GM10266 (cell line): ENCODE data around the gene VEPH1.

ENCODE experiments used
- DNase-seq: peaks from one replicate; pipeline ENCODE4 v3.0.0; 2012; ENCODE audit errors: extremely low spot score
- TF ChIP-seq, protein P1 (sequence below): IDR thresholded peaks from 2 replicates; pipeline ENCODE4 v1.5.1; 2012; ENCODE audit warnings: mild to moderate bottlenecking, low read depth; ENCODE audit not compliant: control insufficient read depth, insufficient read depth; ENCODE audit errors: missing control alignments

The VEPH1 gene

DNA sequence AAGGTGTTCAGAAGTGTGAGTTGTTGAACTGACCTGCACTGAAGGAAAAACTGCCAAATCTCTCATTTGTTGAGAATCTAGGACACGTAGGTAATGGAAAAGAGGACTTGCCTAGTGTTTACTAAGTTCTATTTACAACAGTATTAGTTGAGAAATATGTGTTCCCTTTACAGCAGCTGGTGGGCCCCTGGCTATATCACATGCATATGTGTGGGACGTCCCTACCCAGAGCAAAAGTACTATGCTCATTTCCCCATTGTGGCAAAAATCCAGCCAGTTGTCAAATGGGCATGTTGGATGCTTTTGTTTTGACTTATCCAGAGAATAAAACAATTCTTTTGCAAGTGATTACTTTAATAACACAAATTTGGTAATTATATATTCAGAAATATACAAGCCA, 179.9 kb downstream of the VEPH1 start:
- no peak for DNase-seq
- TF ChIP-seq, protein P1, sequence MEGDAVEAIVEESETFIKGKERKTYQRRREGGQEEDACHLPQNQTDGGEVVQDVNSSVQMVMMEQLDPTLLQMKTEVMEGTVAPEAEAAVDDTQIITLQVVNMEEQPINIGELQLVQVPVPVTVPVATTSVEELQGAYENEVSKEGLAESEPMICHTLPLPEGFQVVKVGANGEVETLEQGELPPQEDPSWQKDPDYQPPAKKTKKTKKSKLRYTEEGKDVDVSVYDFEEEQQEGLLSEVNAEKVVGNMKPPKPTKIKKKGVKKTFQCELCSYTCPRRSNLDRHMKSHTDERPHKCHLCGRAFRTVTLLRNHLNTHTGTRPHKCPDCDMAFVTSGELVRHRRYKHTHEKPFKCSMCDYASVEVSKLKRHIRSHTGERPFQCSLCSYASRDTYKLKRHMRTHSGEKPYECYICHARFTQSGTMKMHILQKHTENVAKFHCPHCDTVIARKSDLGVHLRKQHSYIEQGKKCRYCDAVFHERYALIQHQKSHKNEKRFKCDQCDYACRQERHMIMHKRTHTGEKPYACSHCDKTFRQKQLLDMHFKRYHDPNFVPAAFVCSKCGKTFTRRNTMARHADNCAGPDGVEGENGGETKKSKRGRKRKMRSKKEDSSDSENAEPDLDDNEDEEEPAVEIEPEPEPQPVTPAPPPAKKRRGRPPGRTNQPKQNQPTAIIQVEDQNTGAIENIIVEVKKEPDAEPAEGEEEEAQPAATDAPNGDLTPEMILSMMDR: no peak

DNA sequence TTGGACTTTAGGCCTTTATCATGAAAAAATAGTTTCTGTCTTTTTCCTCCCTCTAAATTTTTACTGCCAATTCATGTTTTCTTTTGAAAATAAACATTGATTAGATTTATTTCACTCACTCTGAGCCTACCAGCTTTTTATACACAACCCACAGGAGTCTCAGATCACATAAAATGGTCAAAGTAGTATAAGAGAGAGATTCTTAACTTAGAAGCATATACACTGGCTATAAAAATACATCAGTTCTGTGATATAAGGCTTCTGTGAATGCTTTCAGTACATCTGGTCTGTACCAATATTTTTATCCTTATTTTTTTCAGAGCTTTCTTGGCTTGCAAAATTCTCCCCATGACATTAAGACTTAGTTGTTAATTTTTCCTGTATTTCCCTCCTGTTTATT, 183.5 kb downstream of the VEPH1 start:
- DNase-seq: no peak
- TF ChIP-seq, protein P1: no peak

DNA sequence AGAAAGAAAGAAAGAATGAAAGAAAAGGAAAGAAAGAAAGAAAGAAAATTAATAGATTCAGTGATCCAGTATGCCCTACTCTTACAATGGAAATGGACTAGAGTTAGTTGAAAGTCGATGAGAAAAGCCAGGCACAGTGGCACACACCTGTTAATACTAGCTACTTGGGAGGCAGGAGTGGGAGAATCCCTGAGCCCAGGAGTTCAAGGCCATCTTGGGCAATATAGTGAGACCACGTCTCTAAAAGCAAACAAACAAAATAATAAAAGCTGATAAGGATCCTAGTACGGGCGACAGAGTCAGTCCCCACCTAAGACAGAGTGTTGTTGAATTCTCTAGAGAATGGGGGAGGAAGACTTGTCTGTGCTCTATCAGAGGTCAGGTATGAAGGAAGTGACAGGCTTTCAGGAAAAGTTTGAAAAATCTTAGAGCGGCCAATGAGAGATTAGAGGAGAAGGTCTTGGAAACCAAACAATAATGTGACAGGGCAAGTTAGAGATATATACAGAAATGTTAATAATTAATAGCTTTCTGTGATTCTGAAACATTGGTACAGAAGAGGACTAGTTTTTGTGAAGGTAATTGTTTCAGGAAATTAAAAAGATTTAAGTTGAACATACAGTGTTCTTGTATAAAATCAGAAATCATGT, 184.5 kb downstream of the VEPH1 start:
- TF ChIP-seq, protein P1: no peak

DNA sequence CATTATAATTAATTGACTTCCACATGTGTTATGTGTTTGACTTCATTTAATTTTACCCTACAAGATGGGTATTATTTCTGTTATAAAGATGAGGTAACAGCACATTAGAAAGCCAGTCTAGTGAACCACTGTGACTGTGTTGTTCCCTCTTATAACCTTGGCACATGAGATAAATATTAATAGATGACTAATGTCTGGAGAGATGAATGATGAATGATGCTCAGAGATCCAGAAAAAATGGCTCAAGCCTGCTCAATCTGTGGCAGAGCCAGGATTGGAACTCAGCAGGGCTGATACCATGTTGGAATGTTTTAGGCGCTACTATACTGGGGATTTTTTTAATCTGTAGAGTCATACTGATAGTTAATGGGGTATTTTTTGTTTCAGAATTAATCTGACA, 185.3 kb downstream of the VEPH1 start:
- DNase-seq: no peak
- TF ChIP-seq, protein P1: no peak

More for the DNA sequence above, 184.5 kb downstream of the VEPH1 start:
- DNase-seq: no peak

DNA sequence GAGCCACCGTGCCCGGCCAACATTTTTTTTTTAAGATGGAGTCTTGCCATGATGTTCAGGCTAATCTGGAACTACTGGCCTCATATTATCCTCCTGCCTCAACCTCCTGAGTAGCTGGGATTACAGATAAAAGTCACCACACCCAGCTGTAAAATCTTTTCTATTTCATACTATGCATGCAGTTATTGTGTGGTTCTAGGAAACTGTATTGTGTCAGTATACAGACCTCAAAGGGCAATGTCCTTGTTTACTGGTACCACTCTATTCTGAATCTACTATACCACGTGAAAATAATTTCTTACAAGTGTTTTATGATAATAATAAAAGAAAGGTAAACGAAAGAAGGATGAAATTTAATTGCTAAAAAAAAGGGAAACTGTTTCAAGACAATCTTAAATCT, 190.0 kb downstream of the VEPH1 start:
- TF ChIP-seq, protein P1: no peak
- no peak for DNase-seq

DNA sequence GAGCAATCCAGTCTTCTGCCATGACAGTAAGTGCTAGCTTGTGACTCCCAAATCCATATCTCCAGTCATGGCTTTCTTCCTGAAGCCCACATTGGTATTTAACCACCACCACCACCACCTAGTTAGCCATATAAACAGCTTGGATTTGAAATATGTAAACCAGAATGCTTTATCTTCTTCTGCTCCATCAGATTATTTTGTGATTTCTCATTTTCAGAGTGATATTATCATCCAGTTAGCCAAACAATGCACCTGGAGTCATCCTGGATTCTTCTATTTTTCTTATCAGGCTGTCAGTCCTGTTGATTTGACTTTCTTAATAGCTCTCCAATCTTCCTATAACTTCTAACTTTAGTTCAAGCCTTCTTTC, 190.9 kb downstream of the VEPH1 start:
- no peak for DNase-seq

More for the DNA sequence above, 190.9 kb downstream of the VEPH1 start:
- TF ChIP-seq, protein P1: no peak
